K562 (cell line): ENCODE measurements around the gene SOHLH1. TPM values are rescaled to one million over a fixed set of nuclear protein-coding genes. Genes with fewer than 3 reads are reported as not detected.

ENCODE experiments used
- ATAC-seq: fragments of 200-7000 bp; cut with Tn5 transposase; 3 replicates; pipeline ENCODE4 v1.9.1; 2020; ENCODE audit warnings: moderate library complexity
- BruUV-seq: library from RNA; stranded (reverse); fragments of 400-500 nt; replicated peaks from 2 replicates; lab custom pipeline; 2021; lab: Mats Ljungman, UMichigan
- CTCF ChIA-PET: fragments of 300-600 bp; formaldehyde crosslinking; extraction: SDS; loops from one replicate; lab custom pipeline; 2021; ENCODE audit warnings: low intra/inter-chr PET ratio; lab: Yijun Ruan, JAX
- POLR2A ChIA-PET: fragments of 300-600, 350-650 bp; sonication (Branson Sonifier 250); formaldehyde crosslinking; extraction: SDS; loops from one replicate; lab custom pipeline; 2021; ENCODE audit warnings: antibody characterized with exemption, inconsistent platforms; lab: Yijun Ruan, JAX
- DNase-seq, 4 experiments: peaks; one replicate each; pipeline versions ENCODE4 v3.0.0 to v3.0.0-alpha.2; 2011 to 2018; ENCODE audit warnings: low spot score in 3 of 4, mixed read lengths in 3 of 4; ENCODE audit errors: extremely low read depth in 1 of 4
- FAIRE-seq: peaks from 2 replicates; lab custom pipeline; 2011; peaks lifted over from hg19 to GRCh38; lab: Jason Lieb, UNC
- H2AFZ ChIP-seq: 2 replicates; pipeline ENCODE4 v1.6.0; 2011; ENCODE audit warnings: low read depth, low read length, control low read depth, inconsistent platforms
- H3K27ac ChIP-seq: fragments of 200-600 bp; 3 replicates; pipeline ENCODE4 v1.8.0; 2011; ENCODE audit warnings: low read depth, mild to moderate bottlenecking, control low read depth, inconsistent platforms, low read length, moderate library complexity, mixed read lengths; ENCODE audit errors: extremely low read depth
- H3K27me3 ChIP-seq, 2 experiments: fragments of 300-600 bp in 1 of 2; 2 replicates in 1 of 2; 3 replicates in 1 of 2; pipeline versions ENCODE4 v1.6.0 to v1.8.0; 2011; ENCODE audit warnings: inconsistent platforms in 2 of 2, low read length in 2 of 2, mild to moderate bottlenecking in 1 of 2, mixed read lengths in 1 of 2, moderate library complexity in 1 of 2; ENCODE audit not compliant: control insufficient read depth in 2 of 2, insufficient read depth in 2 of 2
- H3K36me3 ChIP-seq: fragments of 300-600 bp; 3 replicates; pipeline ENCODE4 v1.8.0; 2011; ENCODE audit warnings: mild to moderate bottlenecking, low read length, inconsistent platforms; ENCODE audit not compliant: control insufficient read depth, insufficient read depth
- H3K4me1 ChIP-seq, 2 experiments: fragments of 200-600 bp in 1 of 2; replicated peaks in 1 of 2; 2 replicates in 1 of 2; 3 replicates in 1 of 2; pipeline versions ENCODE4 v1.5.1 to v1.8.0; 2011; ENCODE audit warnings: inconsistent platforms in 2 of 2, low read length in 2 of 2, mild to moderate bottlenecking in 1 of 2, mixed read lengths in 1 of 2, moderate library complexity in 1 of 2; ENCODE audit not compliant: control insufficient read depth in 2 of 2, insufficient read depth in 2 of 2
- H3K4me2 ChIP-seq: 2 replicates; pipeline ENCODE4 v1.6.1; 2011; ENCODE audit warnings: low read length, control low read depth, inconsistent platforms, mixed read lengths; ENCODE audit not compliant: insufficient read depth
- H3K4me3 ChIP-seq: fragments of 200-600 bp; sonication (generic), shearing (Covaris generic); 2 replicates; pipeline ENCODE4 v1.5.1; 2016; ENCODE audit warnings: control low read depth, inconsistent platforms
- H3K79me2 ChIP-seq: fragments of 200-600 bp; 3 replicates; pipeline ENCODE4 v1.8.0; 2011; ENCODE audit warnings: low read length, inconsistent platforms; ENCODE audit not compliant: control insufficient read depth, insufficient read depth
- H3K9ac ChIP-seq, 2 experiments: 2 replicates each; pipeline versions ENCODE4 v1.6.0 to v1.6.1; 2011; ENCODE audit warnings: low read depth in 2 of 2, low read length in 2 of 2, control low read depth in 1 of 2, inconsistent platforms in 1 of 2, mild to moderate bottlenecking in 1 of 2, mixed read lengths in 1 of 2; ENCODE audit not compliant: insufficient read depth in 1 of 2
- H3K9me1 ChIP-seq: one replicate; pipeline ENCODE4 v1.6.0; 2011; ENCODE audit warnings: inconsistent platforms, mild to moderate bottlenecking, low read length, moderate library complexity; ENCODE audit not compliant: control insufficient read depth, insufficient read depth
- H3K9me3 ChIP-seq: replicated peaks from 2 replicates; pipeline ENCODE4 v1.5.1; 2011; ENCODE audit warnings: low read depth, low read length, inconsistent platforms; ENCODE audit not compliant: control insufficient read depth, insufficient read depth
- H4K20me1 ChIP-seq: replicated peaks from 2 replicates; pipeline ENCODE4 v1.6.1; 2011; ENCODE audit warnings: low read length, inconsistent platforms, mixed read lengths; ENCODE audit not compliant: control insufficient read depth, insufficient read depth
- ATF1 ChIP-seq, 2 experiments: fragments of 450-650 bp in 1 of 2; IDR thresholded peaks; 2 replicates each; pipeline ENCODE4 v1.6.1; 2016; ENCODE audit warnings: missing compliant biosample characterization in 1 of 2, missing genetic modification characterization in 1 of 2
- CBX1 ChIP-seq: sonication (generic); IDR thresholded peaks from 2 replicates; pipeline ENCODE4 v1.6.1; 2016; ENCODE audit warnings: antibody characterized with exemption, low read depth, mild to moderate bottlenecking
- CGGBP1 ChIP-seq: fragments of 250-450 bp; sonication (Bioruptor Pico); IDR thresholded peaks from 2 replicates; pipeline ENCODE4 v1.9.0; 2021; ENCODE audit warnings: mild to moderate bottlenecking
- KAT8 ChIP-seq: fragments of 450-650 bp; IDR thresholded peaks from 2 replicates; pipeline ENCODE4 v1.6.1; 2016; ENCODE audit warnings: low read depth, mild to moderate bottlenecking
- LARP7 ChIP-seq: fragments of 450-650 bp; IDR thresholded peaks from 2 replicates; pipeline ENCODE4 v1.6.1; 2016
- PBX2 ChIP-seq, 2 experiments: IDR thresholded peaks in 1 of 2; conservative IDR thresholded peaks in 1 of 2; 2 replicates each; pipeline ENCODE4 v1.6.1; 2016; ENCODE audit warnings: low read depth in 2 of 2, mild to moderate bottlenecking in 1 of 2, missing compliant biosample characterization in 1 of 2, missing genetic modification characterization in 1 of 2, moderate library complexity in 1 of 2
- PHF21A ChIP-seq: fragments of 450-650 bp; IDR thresholded peaks from 2 replicates; pipeline ENCODE4 v1.6.1; 2017; ENCODE audit warnings: low read depth, borderline replicate concordance
- THRA ChIP-seq: fragments of 450-650 bp; IDR thresholded peaks from 2 replicates; pipeline ENCODE4 v1.6.1; 2017; ENCODE audit warnings: mild to moderate bottlenecking, moderate library complexity
- ZNF263 ChIP-seq: sonication (generic); formaldehyde crosslinking; IDR thresholded peaks from 2 replicates; pipeline ENCODE4 v1.8.0; 2022; ENCODE audit warnings: mild to moderate bottlenecking, missing genetic modification reagents, borderline replicate concordance
- ZNF668 ChIP-seq: fragments of 250-450 bp; sonication (Bioruptor Pico); IDR thresholded peaks from 2 replicates; pipeline ENCODE4 v1.8.0; 2022; ENCODE audit warnings: mild to moderate bottlenecking, inconsistent platforms
- WGBS: fragments of 100-300 bp; shearing (Covaris generic); methylation state at CpG from one replicate; pipeline ENCODE4 v1.1.6; 2016; ENCODE audit warnings: low coverage, mixed read lengths; ENCODE audit not compliant: insufficient coverage; ENCODE audit errors: missing lambda C conversion rate; 5-methylcytosine and 5-hydroxymethylcytosine counted together
- in situ Hi-C: fragments of 300-500 bp; cut with MboI; formaldehyde crosslinking; loops from 4 replicates; pipeline ENCODE4 v1.15.0; 2018; ENCODE audit warnings: inconsistent platforms, mixed read lengths
- intact Hi-C: fragments of 100-400 bp; cut with micrococcal nuclease; formaldehyde crosslinking; loops from 2 replicates; pipeline ENCODE4 v1.14.2; 2022
- polyA plus RNA-seq, 8 experiments: library from polyadenylated mRNA; depleted of rRNA in 4 of 8; stranded (reverse) in 5 of 8; unstranded in 3 of 8; fragments of >200 nt; fragmentation: Nextera tagmentation in 2 of 8; fragmentation: Illumina TruSeq in 1 of 8; extraction: Ambion mirVana in 2 of 8; extraction: Trizol in 1 of 8; gene quantifications; 2 replicates each; pipeline versions ENCODE4 v1.2.1 to v1.2.3, GENCODE V29; 2011 to 2014; ENCODE audit warnings: inconsistent platforms in 1 of 8, missing spikeins in 1 of 8
- total RNA-seq, 7 experiments: library from RNA; depleted of rRNA in 6 of 7; stranded (reverse); fragments of >200 nt in 6 of 7; fragmentation: Illumina TruSeq in 2 of 7; extraction: Trizol in 2 of 7; gene quantifications; 2 replicates each; pipeline versions ENCODE4 v1.2.1 to v1.2.3, GENCODE V29; 2011 to 2021; ENCODE audit warnings: low replicate concordance in 1 of 7

SOHLH1 gene
- total and polyA plus RNA-seq, 9 of the 15 experiments (the other 6 are each of a cell fraction or from before 2014, with no cell fraction given) = 0.17 to 0.41 (median 0.29) TPM; not detected in 6

- no peak for FAIRE-seq
- CTCF ChIA-PET = no interaction called here
Measured at GRCh38 chr9:135743546-135744332, 44.5 kb upstream of the SOHLH1 start.

GRCh38 chr9:135743021-135743420 lies 43.7 kb upstream of the SOHLH1 start:
- under 1% methylated on average over 14 of the region's 14 CpGs for WGBS
- no peaks in the 10 kb centered on the region for H3K36me3 ChIP-seq
- ATAC-seq = no peak
- TF ChIP-seq ATF1 (CRISPR knock-in tag; IDR thresholded peaks at IDR 0.05) = no peak
- TF ChIP-seq ATF1 (tag; IDR thresholded peaks at IDR 0.05) = no peak
- no peak for TF ChIP-seq CBX1
- TF ChIP-seq CGGBP1 (CRISPR knock-in tag) = no peak
- no peak for TF ChIP-seq PHF21A
- no peak for TF ChIP-seq THRA
- TF ChIP-seq ZNF668 (CRISPR knock-in tag) = no peak
- TF ChIP-seq KAT8 = no peak
- no peak for TF ChIP-seq LARP7
- TF ChIP-seq PBX2 (CRISPR knock-in tag; IDR thresholded peaks at IDR 0.05; ENCODE audit: low read depth) = no peak
- no peak for TF ChIP-seq PBX2 (tag; conservative IDR thresholded peaks at IDR 0.05; ENCODE audit: low read depth)

More at GRCh38 chr9:135743546-135744332, 44.5 kb upstream of the SOHLH1 start:
- Histone ChIP-seq H2AFZ (no peak overlapping the region), H3K36me3 (no peaks in the 10 kb centered on the region), H4K20me1 (peaks cover 3% of the 10 kb centered on the region), H3K4me1 (peaks cover 0 to 47% of the 10 kb centered on the region in 2 experiments; a peak in 1 of 5 replicates), H3K9me3 (no peaks in the 10 kb centered on the region), H3K27me3 (peaks cover 17 to 79% of the 10 kb centered on the region in 2 experiments; a peak in 4 of 5 replicates), H3K4me2 (no peak overlapping the region), H3K9me1 (no peaks in the 10 kb centered on the region), H3K27ac (no peak overlapping the region), H3K9ac (no peak overlapping the region), H3K79me2 (no peaks in the 10 kb centered on the region), H3K4me3 (no peak overlapping the region)
- in situ Hi-C loops (no loop called here), intact Hi-C loops (no loop called here)
- DNase-seq = no peak
- no TSS peak for BruUV-seq
- POLR2A ChIA-PET = interaction anchor here (0.6 kb wide), 2 partner anchors 13 to 367 kb away, joined by 3 read pairs; no protein-coding TSS in a partner anchor
- ATAC-seq = no peak
- WGBS = under 1% methylated on average over 21 of the region's 25 CpGs
- TF ChIP-seq ZNF263 (CRISPR knock-in tag) = no peak

More at GRCh38 chr9:135743021-135743420, 43.7 kb upstream of the SOHLH1 start:
- Histone ChIP-seq H3K79me2 (no peaks in the 10 kb centered on the region), H3K4me1 (peaks cover 0 to 47% of the 10 kb centered on the region in 2 experiments; a peak in 1 of 5 replicates), H3K9me1 (no peaks in the 10 kb centered on the region), H3K9ac (no peak overlapping the region), H4K20me1 (peaks cover 8% of the 10 kb centered on the region; the same call in 1 of the 2 replicates), H2AFZ (no peak overlapping the region), H3K27me3 (peaks cover 14 to 73% of the 10 kb centered on the region in 2 experiments; a peak in 4 of 5 replicates), H3K27ac (no peak overlapping the region), H3K4me2 (no peak overlapping the region), H3K9me3 (no peaks in the 10 kb centered on the region), H3K4me3 (no peak overlapping the region)
- no TSS peak for BruUV-seq
- ChIA-PET POLR2A (interaction anchor here (0.6 kb wide), 1 partner anchor 13 kb away, joined by 3 read pairs; no protein-coding TSS in a partner anchor), CTCF (no interaction called here)
- DNase-seq (no peak), FAIRE-seq (no peak)
- intact Hi-C loops = no loop called here
- in situ Hi-C loops = no loop called here
